Measurements from ENCODE around the gene ROBO2. TPM values are rescaled to one million over a fixed set of nuclear protein-coding genes. Genes with fewer than 3 reads are reported as not detected.

The ROBO2 gene
- total RNA-seq, 1 donor from 2014 or later: 3.9 TPM

DNA sequence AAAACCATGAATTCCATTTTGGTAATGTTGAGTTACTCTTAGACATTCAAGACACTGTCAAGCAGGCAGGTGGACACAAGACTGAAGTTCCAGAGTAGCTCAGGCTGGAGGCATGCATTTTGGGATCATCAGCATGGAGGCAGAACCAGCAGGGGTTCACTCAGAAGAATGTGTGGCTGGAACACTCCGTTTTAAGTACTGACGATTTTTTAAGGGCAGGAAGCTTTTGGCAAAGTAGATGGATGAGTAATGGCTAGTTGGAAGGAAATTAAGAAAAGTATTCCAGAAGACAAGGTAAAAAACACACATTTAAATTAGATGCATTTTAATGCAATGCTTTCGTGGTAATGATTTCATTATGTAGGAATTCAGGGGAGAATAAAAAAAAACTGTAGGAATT is 420.4 kb downstream of the ROBO2 start:
- Histone ChIP-seq H3K27me3 (ENCODE audit: control insufficient read depth, insufficient read depth, low read length) (no peaks in the 10 kb centered on the region), H3K4me3 (ENCODE audit: low read depth, low read length) (no peak overlapping the region), H3K36me3 (ENCODE audit: control insufficient read depth, insufficient read depth, low read length) (no peaks in the 10 kb centered on the region)
- TF ChIP-seq CTCF (IDR thresholded peaks at IDR 0.05; ENCODE audit: insufficient read depth, low read length, poor library complexity, severe bottlenecking): no peak
- DNase-seq (ENCODE audit: low read depth): no peak

DNA sequence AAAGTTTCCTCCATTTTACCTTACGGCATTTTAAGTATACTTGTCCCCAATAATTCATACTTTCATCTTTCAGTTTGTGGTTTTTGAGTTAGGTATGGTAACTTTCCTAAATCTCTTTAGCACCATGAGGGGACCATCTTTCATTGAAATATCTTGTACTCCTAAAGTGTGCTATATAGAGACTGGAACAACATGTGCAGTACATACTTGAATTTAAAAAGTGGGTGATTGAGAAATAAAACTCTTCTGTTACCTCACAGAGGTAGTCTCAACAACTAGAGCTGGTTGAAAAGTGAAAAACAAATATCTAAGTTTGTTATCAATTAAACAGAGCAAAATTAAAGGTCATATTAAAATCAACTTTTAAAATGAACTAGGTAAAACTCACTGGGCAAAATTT is 423.1 kb downstream of the ROBO2 start:
- H3K36me3 ChIP-seq (ENCODE audit: control insufficient read depth, insufficient read depth, low read length): no peaks in the 10 kb centered on the region
- no peaks in the 10 kb centered on the region for H3K27me3 ChIP-seq (ENCODE audit: control insufficient read depth, insufficient read depth, low read length)
- no peak for DNase-seq (ENCODE audit: low read depth)
- TF ChIP-seq CTCF (IDR thresholded peaks at IDR 0.05; ENCODE audit: insufficient read depth, low read length, poor library complexity, severe bottlenecking): no peak
- H3K4me3 ChIP-seq (ENCODE audit: low read depth, low read length): no peak overlapping the region

- Histone ChIP-seq H3K36me3 (ENCODE audit: control insufficient read depth, insufficient read depth, low read length) (no peaks in the 10 kb centered on the region), H3K4me3 (ENCODE audit: low read depth, low read length) (no peak overlapping the region), H3K27me3 (ENCODE audit: control insufficient read depth, insufficient read depth, low read length) (no peaks in the 10 kb centered on the region)
- DNase-seq (ENCODE audit: low read depth): no peak
- TF ChIP-seq CTCF (IDR thresholded peaks at IDR 0.05; ENCODE audit: insufficient read depth, low read length, poor library complexity, severe bottlenecking): no peak
Observed at GRCh38 chr3:77464111-77464688, 424.3 kb downstream of the ROBO2 start.

- Histone ChIP-seq H3K27me3 (ENCODE audit: control insufficient read depth, insufficient read depth, low read length) (no peaks in the 10 kb centered on the region), H3K4me3 (ENCODE audit: low read depth, low read length) (no peak overlapping the region), H3K36me3 (ENCODE audit: control insufficient read depth, insufficient read depth, low read length) (no peaks in the 10 kb centered on the region)
- TF ChIP-seq CTCF (IDR thresholded peaks at IDR 0.05; ENCODE audit: insufficient read depth, low read length, poor library complexity, severe bottlenecking): no peak
- no peak for DNase-seq (ENCODE audit: low read depth)
Observed at GRCh38 chr3:77466562-77467115, 426.7 kb downstream of the ROBO2 start.

DNA sequence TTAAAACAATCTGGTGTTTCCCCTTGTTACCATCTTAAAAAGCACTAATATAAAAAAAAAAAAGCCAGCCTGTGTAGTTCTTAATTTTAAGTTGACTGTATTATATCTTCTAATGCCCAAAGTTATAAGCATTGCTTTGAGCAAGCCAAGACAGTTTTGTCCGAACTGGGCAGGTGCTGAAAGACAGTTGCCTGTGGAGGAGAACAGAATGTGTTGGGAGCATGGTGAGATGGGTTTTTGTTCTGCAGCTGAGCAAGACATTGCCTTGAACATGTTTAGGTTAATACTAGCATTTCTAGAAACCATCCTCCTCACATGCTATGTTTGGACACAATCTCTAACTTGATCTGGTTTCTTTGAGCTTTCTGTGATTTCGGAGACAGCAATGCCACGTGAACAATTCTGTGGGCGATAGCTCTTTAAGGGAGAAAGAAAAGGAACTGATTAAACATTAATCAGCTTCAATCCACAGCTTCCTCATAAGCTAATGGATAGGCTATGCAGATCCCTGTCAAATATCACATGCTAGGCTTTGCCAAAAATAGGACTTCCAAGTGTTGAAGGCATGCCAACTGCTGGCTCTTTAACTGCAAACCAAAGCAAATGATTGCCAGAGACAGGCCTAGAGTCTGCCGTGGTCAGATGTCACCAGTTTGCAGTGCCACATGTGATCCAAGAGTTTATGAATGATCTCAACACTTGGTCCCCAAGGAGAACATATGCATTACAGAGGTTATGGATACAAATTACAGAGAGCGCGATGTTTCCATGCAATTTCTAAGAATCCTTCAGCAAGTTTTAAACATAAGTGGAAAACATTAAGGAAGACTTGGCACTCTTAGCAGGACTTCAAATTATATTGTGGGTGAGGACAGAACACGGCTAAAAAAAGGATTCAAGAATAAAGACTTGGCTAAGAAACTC is 428.1 kb downstream of the ROBO2 start:
- DNase-seq (ENCODE audit: low read depth): peak; percentile 52
- TF ChIP-seq CTCF (IDR thresholded peaks at IDR 0.05; ENCODE audit: insufficient read depth, low read length, poor library complexity, severe bottlenecking): no peak
- H3K4me3 ChIP-seq (ENCODE audit: low read depth, low read length): no peak overlapping the region
- H3K27me3 ChIP-seq (ENCODE audit: control insufficient read depth, insufficient read depth, low read length): no peaks in the 10 kb centered on the region
- H3K36me3 ChIP-seq (ENCODE audit: control insufficient read depth, insufficient read depth, low read length): no peaks in the 10 kb centered on the region
